K562 (cell line): Measurements from ENCODE around the gene TESK2. TPM values are rescaled to one million over a fixed set of nuclear protein-coding genes. Genes with fewer than 3 reads are reported as not detected.
A peak's percentile ranks its signal among the peaks of the same experiment; 100 is the strongest.

ENCODE experiments used
- BHLHE40 ChIP-seq: IDR thresholded peaks from 2 replicates; pipeline ENCODE4 v1.6.1; 2011; ENCODE audit warnings: low read length, improper control_type of control experiment
- BRF1 ChIP-seq: IDR thresholded peaks from 3 replicates; pipeline ENCODE4 v1.6.1; 2011; ENCODE audit warnings: borderline replicate concordance, mild to moderate bottlenecking; ENCODE audit not compliant: insufficient read length; ENCODE audit errors: extremely low read depth
- CBFA2T3 ChIP-seq: fragments of 450-650 bp; IDR thresholded peaks from 2 replicates; pipeline ENCODE4 v1.6.1; 2017
- ETS1 ChIP-seq: conservative IDR thresholded peaks from 2 replicates; pipeline ENCODE4 v1.6.1; 2011; ENCODE audit warnings: low read depth, mild to moderate bottlenecking, low read length; ENCODE audit not compliant: control insufficient read depth
- HEY1 ChIP-seq: fragments of 250-450 bp; sonication (Bioruptor Pico); IDR thresholded peaks from 2 replicates; pipeline ENCODE4 v1.5.0; 2020; ENCODE audit warnings: mild to moderate bottlenecking, moderate library complexity, borderline replicate concordance
- HMG20A ChIP-seq: fragments of 450-650 bp; formaldehyde crosslinking; conservative IDR thresholded peaks from 2 replicates; pipeline ENCODE4 v1.4.0; 2020; ENCODE audit warnings: mild to moderate bottlenecking, mixed read lengths
- HOXB6 ChIP-seq: fragments of 250-450 bp; sonication (Bioruptor Pico); IDR thresholded peaks from 2 replicates; pipeline ENCODE4 v1.5.1; 2022; ENCODE audit warnings: mild to moderate bottlenecking, borderline replicate concordance
- LCOR ChIP-seq: sonication (generic); formaldehyde crosslinking; IDR thresholded peaks from 2 replicates; pipeline ENCODE4 v1.8.0; 2022; ENCODE audit warnings: mild to moderate bottlenecking, missing genetic modification reagents
- MCM5 ChIP-seq: fragments of 450-650 bp; IDR thresholded peaks from 2 replicates; pipeline ENCODE4 v1.6.1; 2016; ENCODE audit warnings: low read depth
- MEF2A ChIP-seq: IDR thresholded peaks from 2 replicates; pipeline ENCODE4 v1.6.1; 2011; ENCODE audit warnings: low read depth, mild to moderate bottlenecking, low read length, moderate library complexity; ENCODE audit not compliant: control insufficient read depth
- MITF ChIP-seq: IDR thresholded peaks from 2 replicates; pipeline ENCODE4 v1.6.1; 2014; ENCODE audit warnings: antibody characterized with exemption
- MLX ChIP-seq, 2 experiments: fragments of 450-650 bp in 1 of 2; sonication (generic) in 1 of 2; formaldehyde crosslinking; conservative IDR thresholded peaks; 2 replicates each; pipeline versions ENCODE4 v1.4.0 to v1.8.1; 2020 to 2022; ENCODE audit warnings: mild to moderate bottlenecking in 1 of 2, missing genetic modification reagents in 1 of 2
- MYBL2 ChIP-seq, 2 experiments: fragments of 450-650 bp in 1 of 2; sonication (generic) in 1 of 2; formaldehyde crosslinking in 1 of 2; IDR thresholded peaks; 2 replicates each; pipeline versions ENCODE4 v1.6.1 to v1.8.1; 2017 to 2022; ENCODE audit warnings: borderline replicate concordance in 1 of 2, inconsistent platforms in 1 of 2, low read depth in 1 of 2, mild to moderate bottlenecking in 1 of 2, missing genetic modification reagents in 1 of 2, moderate library complexity in 1 of 2
- NCOA4 ChIP-seq: fragments of 450-650 bp; IDR thresholded peaks from 2 replicates; pipeline ENCODE4 v1.6.1; 2018; ENCODE audit warnings: mild to moderate bottlenecking; ENCODE audit not compliant: partially characterized antibody
- NFE2L1 ChIP-seq: fragments of 450-650 bp; IDR thresholded peaks from 2 replicates; pipeline ENCODE4 v1.6.1; 2016; ENCODE audit warnings: missing genetic modification characterization, low read depth, mild to moderate bottlenecking, missing compliant biosample characterization, moderate library complexity, borderline replicate concordance
- NR2C2 ChIP-seq, 2 experiments: fragments of 200-800 bp in 1 of 2; sonication (Bioruptor generic) in 1 of 2; sonication (generic) in 1 of 2; formaldehyde crosslinking in 1 of 2; IDR thresholded peaks; 2 replicates each; pipeline versions ENCODE4 v1.6.1 to v1.8.0; 2016 to 2022; ENCODE audit warnings: mild to moderate bottlenecking in 1 of 2, missing compliant biosample characterization in 1 of 2, missing genetic modification characterization in 1 of 2, missing genetic modification reagents in 1 of 2
- POLR2G ChIP-seq: fragments of 200-400 bp; formaldehyde crosslinking; IDR thresholded peaks from 2 replicates; pipeline ENCODE4 v1.6.1; 2017; ENCODE audit warnings: low read depth, mild to moderate bottlenecking, antibody characterized with exemption, low read length, moderate library complexity
- PURB ChIP-seq: sonication (generic); formaldehyde crosslinking; IDR thresholded peaks from 2 replicates; pipeline ENCODE4 v1.9.0; 2021; ENCODE audit warnings: low read depth, mild to moderate bottlenecking, missing genetic modification reagents
- SAFB ChIP-seq: fragments of 200-400 bp; formaldehyde crosslinking; IDR thresholded peaks from 2 replicates; pipeline ENCODE4 v1.6.1; 2017; ENCODE audit warnings: low read depth, low read length, borderline replicate concordance
- SETDB1 ChIP-seq: IDR thresholded peaks from one replicate; pipeline ENCODE4 v1.6.1; 2012; ENCODE audit warnings: low read length, control low read depth, inconsistent platforms
- SRSF3 ChIP-seq: fragments of 200-400 bp; formaldehyde crosslinking; IDR thresholded peaks from 2 replicates; pipeline ENCODE4 v1.6.1; 2016; ENCODE audit warnings: mild to moderate bottlenecking, low read length, moderate library complexity; ENCODE audit not compliant: insufficient read depth
- ZBED1 ChIP-seq: IDR thresholded peaks from 2 replicates; pipeline ENCODE4 v1.6.1; 2014
- ZNF124 ChIP-seq: sonication (generic); formaldehyde crosslinking; IDR thresholded peaks from 2 replicates; pipeline ENCODE4 v1.8.1; 2022; ENCODE audit warnings: missing genetic modification reagents
- polyA plus RNA-seq, 8 experiments: library from polyadenylated mRNA; depleted of rRNA in 4 of 8; stranded (reverse) in 5 of 8; unstranded in 3 of 8; fragments of >200 nt; fragmentation: Nextera tagmentation in 2 of 8; fragmentation: Illumina TruSeq in 1 of 8; extraction: Ambion mirVana in 2 of 8; extraction: Trizol in 1 of 8; gene quantifications; 2 replicates each; pipeline versions ENCODE4 v1.2.1 to v1.2.3, GENCODE V29; 2011 to 2014; ENCODE audit warnings: inconsistent platforms in 1 of 8, missing spikeins in 1 of 8
- total RNA-seq, 7 experiments: library from RNA; depleted of rRNA in 6 of 7; stranded (reverse); fragments of >200 nt in 6 of 7; fragmentation: Illumina TruSeq in 2 of 7; extraction: Trizol in 2 of 7; gene quantifications; 2 replicates each; pipeline versions ENCODE4 v1.2.1 to v1.2.3, GENCODE V29; 2011 to 2021; ENCODE audit warnings: low replicate concordance in 1 of 7

TESK2 gene
- total and polyA plus RNA-seq, 9 of the 15 experiments (the other 6 are each of a cell fraction or from before 2014, with no cell fraction given): 1.6 to 5.3 (median 3.7) TPM

GRCh38 chr1:45521413-45522323, 30.7 kb upstream of the TESK2 start, which contains the start of gene PRDX1 (continued):
- TF ChIP-seq MCM5 (no peak), MITF (0 out of 2 replicates have a peak, but pooled peaks have one; percentile 5), NCOA4 (peak; percentile 31), BHLHE40 (peak; percentile 53; the same call in 1 of the 2 replicates), SETDB1 (peak; percentile 27), ZNF124 (CRISPR knock-in tag) (no peak), POLR2G (peak; percentile 100), SAFB (peak; percentile 87), MEF2A (peak; percentile 24), SRSF3 (peak; percentile 82; the same call in 1 of the 2 replicates), MLX (CRISPR knock-in tag; conservative IDR thresholded peaks at IDR 0.05) (0 out of 4 replicates have a peak, but pooled peaks of 1 of the 2 experiments have one; percentile 22), ZBED1 (peak; percentile 85), HEY1 (CRISPR knock-in tag) (no peak), HOXB6 (CRISPR knock-in tag) (peak; percentile 75; the same call in 1 of the 2 replicates), NR2C2 (CRISPR knock-in tag; IDR thresholded peaks at IDR 0.05) (peak; percentile 88), NR2C2 (tag; IDR thresholded peaks at IDR 0.05) (peak; percentile 36), PURB (CRISPR knock-in tag) (no peak), HMG20A (CRISPR knock-in tag) (no peak), BRF1 (no peak), LCOR (CRISPR knock-in tag) (peak; percentile 95), ETS1 (peak; percentile 91; the same call in 1 of the 2 replicates), MYBL2 (IDR thresholded peaks at IDR 0.05; ENCODE audit: low read depth) (no peak), MYBL2 (CRISPR knock-in tag; IDR thresholded peaks at IDR 0.05; ENCODE audit: borderline replicate concordance) (no peak), CBFA2T3 (peak; percentile 44), NFE2L1 (peak; percentile 75; the same call in 1 of the 2 replicates)
